Omental fat pad (tissue), 4 donors: ENCODE results near the gene HSPG2. TPM values are rescaled to one million over a fixed set of nuclear protein-coding genes. Genes with fewer than 3 reads are reported as not detected.
"Not testable (repeated sequence)": the region's sequence is repeated elsewhere in the genome, so short reads cannot be mapped to it uniquely, and the experiment has no call there.

ENCODE experiments used
- ATAC-seq: fragments of 150-250 bp; one replicate; pipeline ENCODE4 v1.9.1; 2016; ENCODE audit warnings: mild to moderate bottlenecking, moderate library complexity; ENCODE audit not compliant: low FRiP score
- DNase-seq: peaks from one replicate; pipeline ENCODE4 v3.0.0-alpha.2; 2019; ENCODE audit warnings: low spot score
- CTCF ChIP-seq, 3 donors: fragments of 450-650 bp; IDR thresholded peaks; one replicate each; pipeline ENCODE4 v1.5.1; 2016 to 2017; ENCODE audit warnings: antibody characterized with exemption in 3 of 3, mild to moderate bottlenecking in 3 of 3, moderate library complexity in 2 of 3
- total RNA-seq, 4 donors: library from RNA; depleted of rRNA; stranded (reverse); fragments of >200 nt; gene quantifications; one replicate each; pipeline ENCODE4 v1.1.0, GENCODE V29; 2016

HSPG2 gene
- total RNA-seq, 4 donors from 2014 or later: 66.0 to 496 (median 198) TPM

DNA sequence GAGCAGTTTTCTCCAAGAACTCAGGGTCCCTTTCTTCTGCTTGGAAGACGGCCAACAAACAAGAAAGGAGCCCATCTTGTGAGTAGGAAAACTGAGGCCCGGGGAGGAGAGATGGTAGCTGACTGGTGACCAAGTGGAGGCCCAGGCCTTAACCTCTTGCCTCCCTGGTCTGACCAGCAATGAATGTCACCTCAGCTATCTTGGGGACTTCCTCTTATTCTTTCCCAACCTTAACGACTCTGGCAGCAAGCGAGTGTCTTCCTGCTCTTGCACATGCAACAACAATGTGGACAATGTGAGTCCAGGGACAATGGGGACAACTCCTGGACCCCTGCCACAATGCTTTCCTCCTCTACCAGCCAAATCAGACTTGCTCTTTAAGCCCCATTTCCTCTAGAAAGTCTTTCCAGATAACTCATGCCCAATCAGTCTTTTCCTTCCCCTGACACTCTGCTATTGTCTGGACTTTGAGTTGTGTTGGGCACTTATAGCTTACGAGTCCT is 12.6 kb downstream of the HSPG2 start:
- TF ChIP-seq CTCF (IDR thresholded peaks at IDR 0.05): no peak
- no peak for DNase-seq
- ATAC-seq: no peak

GRCh38 chr1:21922090-21923013 is 14.8 kb downstream of the HSPG2 start:
- ATAC-seq: no peak
- TF ChIP-seq CTCF (IDR thresholded peaks at IDR 0.05): no peak
- no peak for DNase-seq

DNA sequence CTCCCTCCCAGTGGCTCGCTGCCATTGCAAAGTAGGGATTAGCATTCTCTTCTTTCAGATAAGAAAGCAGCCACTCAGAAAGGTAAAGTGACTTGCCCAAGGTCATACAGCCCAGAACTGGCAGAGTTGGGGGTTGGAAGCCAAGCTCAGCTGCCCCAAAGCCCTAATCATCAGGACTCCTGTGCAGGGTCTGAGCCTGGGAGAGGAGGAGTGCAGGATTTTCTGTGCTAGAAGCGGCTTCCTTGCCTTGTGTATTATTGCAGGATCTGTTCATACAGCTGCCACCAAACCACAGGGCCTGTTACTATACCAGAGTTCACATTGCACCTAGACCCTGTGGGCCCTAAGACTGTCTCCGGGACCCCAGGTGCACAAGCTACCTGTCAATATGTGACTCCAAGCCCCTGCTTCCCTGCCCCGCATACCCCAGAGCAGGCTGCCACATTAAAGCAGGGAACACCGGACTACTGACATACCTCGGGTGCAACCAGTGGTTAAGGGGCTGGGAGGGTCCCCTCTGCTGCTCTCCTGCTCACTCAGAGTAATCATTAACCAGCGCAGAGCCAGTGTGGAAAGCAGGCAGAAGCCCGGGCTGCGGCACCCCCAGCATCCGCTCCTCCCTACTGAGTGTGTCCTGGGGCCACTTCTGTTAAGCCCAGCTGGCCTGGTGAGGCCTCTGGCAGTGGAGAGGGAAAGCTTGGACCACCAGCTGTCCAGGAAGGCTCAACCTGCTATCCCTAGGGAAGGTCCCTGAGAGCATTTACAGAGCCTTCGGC is 15.8 kb downstream of the HSPG2 start:
- ATAC-seq (no peak), DNase-seq (no peak)
- TF ChIP-seq CTCF (IDR thresholded peaks at IDR 0.05): no peak

GRCh38 chr1:21919520-21919919 is 17.6 kb downstream of the HSPG2 start:
- DNase-seq (no peak), ATAC-seq (no peak)

GRCh38 chr1:21917239-21917631 is 19.9 kb downstream of the HSPG2 start:
- not testable (repeated sequence) for DNase-seq, ATAC-seq

More at GRCh38 chr1:21919520-21919919, 17.6 kb downstream of the HSPG2 start:
- TF ChIP-seq CTCF (IDR thresholded peaks at IDR 0.05): no peak

GRCh38 chr1:21916447-21917238 is 20.5 kb downstream of the HSPG2 start:
- ATAC-seq (no peak), DNase-seq (no peak)
- no peak for TF ChIP-seq CTCF (IDR thresholded peaks at IDR 0.05)
